GM12891 (cell line): ENCODE results near the gene EPS8L2.

Source experiments
- PAX5 ChIP-seq: IDR thresholded peaks from 2 replicates; pipeline ENCODE4 v1.6.1; 2011; ENCODE audit warnings: low read length, moderate library complexity, mild to moderate bottlenecking; ENCODE audit not compliant: insufficient read depth, severe bottlenecking
- POLR2A ChIP-seq: IDR thresholded peaks from 2 replicates; pipeline ENCODE4 v1.6.1; 2011; ENCODE audit warnings: low read depth, low read length, control low read depth
- POLR2AphosphoS5 ChIP-seq: IDR thresholded peaks from 2 replicates; pipeline ENCODE4 v1.6.1; 2011; ENCODE audit warnings: low read depth, low read length, control low read depth
- POU2F2 ChIP-seq: IDR thresholded peaks from 2 replicates; pipeline ENCODE4 v1.6.1; 2011; ENCODE audit warnings: low read depth, mild to moderate bottlenecking, control low read depth, low read length, moderate library complexity
- SPI1 ChIP-seq: IDR thresholded peaks from 2 replicates; pipeline ENCODE4 v1.6.1; 2011; ENCODE audit warnings: low read depth, low read length, control low read depth
- TAF1 ChIP-seq: IDR thresholded peaks from 2 replicates; pipeline ENCODE4 v1.6.1; 2011; ENCODE audit warnings: low read depth, low read length, control low read depth

DNA sequence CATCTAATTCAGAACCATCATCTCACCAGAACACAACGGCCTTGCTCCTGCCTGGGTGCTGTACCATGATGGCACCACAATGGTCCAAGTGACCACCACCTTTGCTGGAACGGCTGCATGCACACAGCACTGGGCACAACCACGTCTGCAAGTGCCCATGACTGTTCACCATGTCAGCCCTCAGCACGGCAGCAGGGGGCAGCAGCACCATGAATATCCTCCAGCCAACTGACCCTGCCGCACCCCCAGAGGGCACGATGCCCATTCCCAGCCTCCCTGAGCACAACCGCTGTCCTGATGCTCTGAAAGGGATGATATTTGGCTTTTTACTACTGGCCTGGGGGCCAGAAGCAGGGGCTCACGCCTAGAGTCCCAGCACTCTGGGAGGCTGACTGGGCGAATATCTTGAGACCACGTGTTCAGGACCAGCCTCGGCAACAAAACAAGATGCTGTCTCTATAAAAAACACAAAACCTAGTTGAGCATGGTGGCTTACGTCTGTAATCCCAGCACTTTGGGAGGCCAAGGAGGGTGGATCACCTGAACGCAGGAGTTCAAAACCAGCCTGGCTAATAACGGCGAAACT is 43.2 kb upstream of the EPS8L2 start:
- TF ChIP-seq POLR2A (no peak), POLR2AphosphoS5 (no peak), POU2F2 (no peak), TAF1 (no peak), SPI1 (no peak), PAX5 (no peak)
